ENCODE data around the gene FOXN1.
"Not testable (repeated sequence)": the region's sequence is repeated elsewhere in the genome, so short reads cannot be mapped to it uniquely, and the experiment has no call there.

- not testable (repeated sequence) for TF ChIP-seq CTCF (IDR thresholded peaks at IDR 0.05; ENCODE audit: low read depth, low read length); POLR2A (IDR thresholded peaks at IDR 0.05; ENCODE audit: extremely low read depth, insufficient read length); MAX (IDR thresholded peaks at IDR 0.05; ENCODE audit: low read depth, low read length); MYC (IDR thresholded peaks at IDR 0.05; ENCODE audit: low read depth, low read length)
These were observed 38.0 kb upstream of the FOXN1 start for GRCh38 chr17:28468033-28468735.

Data from NB4 (cell line).